ENCODE results near the gene SECISBP2. TPM values are rescaled to one million over a fixed set of nuclear protein-coding genes. Genes with fewer than 3 reads are reported as not detected.
"Not testable (repeated sequence)": the region's sequence is repeated elsewhere in the genome, so short reads cannot be mapped to it uniquely, and the experiment has no call there.

The SECISBP2 gene
- polyA plus RNA-seq, 1 of the 3 experiments (the other 2 are of a cell fraction) = 21.2 TPM

- H3K27ac ChIP-seq (ENCODE audit: low read depth in 2 of 2, low read length in 1 of 2); H2AFZ ChIP-seq (ENCODE audit: low read depth); H3K79me2 ChIP-seq (ENCODE audit: insufficient read depth); H3K9me3 ChIP-seq; H3F3A ChIP-seq (replicated peaks; ENCODE audit: insufficient read depth); H3K9me2 ChIP-seq; H4K20me1 ChIP-seq (ENCODE audit: insufficient read depth); CTCF ChIA-PET; POLR2A ChIA-PET; H3K4me3 ChIP-seq (ENCODE audit: low read depth in 2 of 2, low read length in 1 of 2); H3K9ac ChIP-seq; H3K27me3 ChIP-seq (ENCODE audit: insufficient read depth); DNase-seq; H3K4me1 ChIP-seq (ENCODE audit: control insufficient read depth in 1 of 2, insufficient read depth in 2 of 2, low read depth in 1 of 2, low read length in 1 of 2); H3K36me3 ChIP-seq (replicated peaks in 1 of 2; ENCODE audit: control insufficient read depth in 1 of 2, insufficient read depth in 2 of 2, low read length in 1 of 2); H3K4me2 ChIP-seq: not testable (repeated sequence)
- 65% methylated on average over 2 of the region's 2 CpGs for WGBS (ENCODE audit: low lambda C conversion rate)
Observed at GRCh38 chr9:89276040-89276439, 42.3 kb upstream of the SECISBP2 start.

GRCh38 chr9:89277043-89277442 lies 41.3 kb upstream of the SECISBP2 start:
- ChIA-PET CTCF (no interaction called here), POLR2A (no interaction called here)
- no peaks in the 10 kb centered on the region for H3K79me2 ChIP-seq (ENCODE audit: insufficient read depth)
- H3K4me1 ChIP-seq (ENCODE audit: control insufficient read depth in 1 of 2, insufficient read depth in 2 of 2, low read depth in 1 of 2, low read length in 1 of 2) = no peaks in the 10 kb centered on the region
- H3K4me2 ChIP-seq = no peak overlapping the region
- peaks cover 5% of the 10 kb centered on the region; the same call in 1 of the 2 replicates for H3K9me3 ChIP-seq
- no peak overlapping the region for H2AFZ ChIP-seq (ENCODE audit: low read depth)
- no peak overlapping the region for H3K27ac ChIP-seq (ENCODE audit: low read depth in 2 of 2, low read length in 1 of 2)
- H3F3A ChIP-seq (replicated peaks; ENCODE audit: insufficient read depth) = no peaks in the 10 kb centered on the region
- no peaks in the 10 kb centered on the region for H3K36me3 ChIP-seq (replicated peaks in 1 of 2; ENCODE audit: control insufficient read depth in 1 of 2, insufficient read depth in 2 of 2, low read length in 1 of 2)
- no peak for DNase-seq
- no peak overlapping the region for H3K4me3 ChIP-seq (ENCODE audit: low read depth in 2 of 2, low read length in 1 of 2)
- no peaks in the 10 kb centered on the region for H4K20me1 ChIP-seq (ENCODE audit: insufficient read depth)
- 95% methylated on average over 2 of the region's 2 CpGs for WGBS (ENCODE audit: low lambda C conversion rate)
- no peaks in the 10 kb centered on the region for H3K27me3 ChIP-seq (ENCODE audit: insufficient read depth)
- no peaks in the 10 kb centered on the region for H3K9me2 ChIP-seq
- TF ChIP-seq NFIC (IDR thresholded peaks at IDR 0.05; ENCODE audit: borderline replicate concordance) (no peak), FOSL2 (IDR thresholded peaks at IDR 0.05; ENCODE audit: borderline replicate concordance, low read depth) (no peak), FOXM1 (IDR thresholded peaks at IDR 0.05; ENCODE audit: low read depth) (no peak), JUND (IDR thresholded peaks at IDR 0.05) (no peak), USF2 (IDR thresholded peaks at IDR 0.05; ENCODE audit: borderline replicate concordance, low read depth, low read length) (no peak), USF1 (IDR thresholded peaks at IDR 0.05; ENCODE audit: borderline replicate concordance, low read depth) (no peak), RAD21 (IDR thresholded peaks at IDR 0.05; ENCODE audit: low read length) (no peak), CHD2 (IDR thresholded peaks at IDR 0.05; ENCODE audit: low read length, partially characterized antibody) (no peak), CTCF (IDR thresholded peaks at IDR 0.05) (no peak), EZH2phosphoT487 (IDR thresholded peaks at IDR 0.05; ENCODE audit: borderline replicate concordance, low read depth) (no peak), PBX3 (IDR thresholded peaks at IDR 0.05) (no peak), NRF1 (IDR thresholded peaks at IDR 0.05; ENCODE audit: low read depth, low read length) (no peak), POLR2AphosphoS5 (IDR thresholded peaks at IDR 0.05; ENCODE audit: low read depth, low read length) (no peak), MEF2A (IDR thresholded peaks at IDR 0.05; ENCODE audit: borderline replicate concordance, low read depth) (no peak), RCOR1 (IDR thresholded peaks at IDR 0.05; ENCODE audit: low read length) (no peak)
- H3K9ac ChIP-seq = no peak overlapping the region
